Spleen (tissue), 11 donors: ENCODE results near the gene TNS1. TPM values are rescaled to one million over a fixed set of nuclear protein-coding genes. Genes with fewer than 3 reads are reported as not detected.
A peak's percentile ranks its signal among the peaks of the same experiment; 100 is the strongest.

Source experiments
- DNase-seq: peaks from one replicate; pipeline ENCODE4 v3.0.0-alpha.2; 2020
- H3K27ac ChIP-seq, 8 donors: fragments of 200-600 bp; sonication (generic) in 7 of 8; 1 replicate in 4 of 8; 2 replicates in 4 of 8; pipeline versions ENCODE4 v1.5.0 to v1.8.0; 2016 to 2021; ENCODE audit warnings: inconsistent platforms in 4 of 8, mild to moderate bottlenecking in 4 of 8, moderate library complexity in 1 of 8
- H3K27me3 ChIP-seq, 7 donors: fragments of 200-600 bp; sonication (generic) in 6 of 7; replicated peaks in 1 of 7; 1 replicate in 4 of 7; 2 replicates in 3 of 7; pipeline versions ENCODE4 v1.5.0 to v1.8.0; 2016 to 2021; ENCODE audit warnings: inconsistent platforms in 3 of 7, mild to moderate bottlenecking in 1 of 7
- H3K36me3 ChIP-seq, 6 donors: fragments of 200-600 bp; sonication (generic) in 5 of 6; 1 replicate in 4 of 6; 2 replicates in 2 of 6; pipeline versions ENCODE4 v1.5.0 to v1.8.0; 2016 to 2021; ENCODE audit warnings: inconsistent platforms in 2 of 6
- H3K4me1 ChIP-seq, 6 donors: fragments of 200-600 bp; sonication (generic) in 5 of 6; 1 replicate in 3 of 6; 2 replicates in 3 of 6; pipeline versions ENCODE4 v1.5.0 to v1.8.0; 2016 to 2021; ENCODE audit warnings: inconsistent platforms in 3 of 6
- H3K4me3 ChIP-seq, 8 donors: fragments of 200-600 bp; sonication (generic) in 7 of 8; 1 replicate in 4 of 8; 2 replicates in 4 of 8; pipeline versions ENCODE4 v1.5.0 to v1.8.0; 2016 to 2021; ENCODE audit warnings: inconsistent platforms in 4 of 8, mild to moderate bottlenecking in 4 of 8, moderate library complexity in 2 of 8
- H3K9me3 ChIP-seq, 8 donors: fragments of 200-600 bp; sonication (generic) in 7 of 8; 1 replicate in 4 of 8; 2 replicates in 4 of 8; pipeline versions ENCODE4 v1.5.0 to v1.8.0; 2016 to 2021; ENCODE audit warnings: inconsistent platforms in 4 of 8
- CTCF ChIP-seq, 11 experiments: fragments of 200-600 bp in 7 of 11; fragments of 450-650 bp in 4 of 11; sonication (generic) in 4 of 11; IDR thresholded peaks in 8 of 11; conservative IDR thresholded peaks in 3 of 11; 1 replicate in 7 of 11; 2 replicates in 4 of 11; pipeline versions ENCODE4 v1.4.0 to v1.8.0; 2016 to 2021; ENCODE audit warnings: antibody characterized with exemption in 11 of 11, inconsistent platforms in 4 of 11, mild to moderate bottlenecking in 1 of 11
- POLR2A ChIP-seq, 3 donors: fragments of 450-650 bp; IDR thresholded peaks; one replicate each; pipeline ENCODE4 v1.5.1; 2017; ENCODE audit warnings: antibody characterized with exemption in 3 of 3, mild to moderate bottlenecking in 1 of 3
- POLR2AphosphoS5 ChIP-seq, 3 donors: sonication (generic); formaldehyde crosslinking; IDR thresholded peaks; one replicate each; pipeline ENCODE4 v1.5.1; 2017; ENCODE audit warnings: antibody characterized with exemption in 3 of 3
- WGBS, 5 donors: extraction: QIAGEN DNeasy Blood & Tissue Kit in 3 of 5; methylation state at CpG; one replicate each; pipeline versions ENCODE4 v1.1.5 to v1.1.7; 2013 to 2018; 5-methylcytosine and 5-hydroxymethylcytosine counted together
- intact Hi-C: fragments of 100-400 bp; cut with DNase I; formaldehyde crosslinking; loops from one replicate; pipeline ENCODE4 v1.15.0; 2023; ENCODE audit warnings: low total_unique reads
- polyA plus RNA-seq, 3 donors: library from polyadenylated mRNA; stranded (reverse); fragments of 200-250 nt; gene quantifications; one replicate each; pipeline ENCODE4 v1.2.1, GENCODE V29; 2013
- total RNA-seq, 7 donors: library from RNA; depleted of rRNA in 3 of 7; stranded (reverse); fragments of >200 nt in 3 of 7; fragmentation: NEBNext Ultra II Directional in 4 of 7; extraction: Animal tissue kit (Norgen Biotek cat#: 25700) in 4 of 7; gene quantifications; one replicate each; pipeline versions ENCODE4 v1.1.0 to v1.2.1, GENCODE V29; 2016 to 2021
- donor health status: healthy with polysubstance abuse.
- donor health status: DM: no; HTN: no; CAD: no; lungs with moderate emphysema.
- donor health status: DM: no; HTN: no; CAD: no.
- donor health status: Bipolar disorder and iron deficiency.
- donor health status: healthy.
- donor health status: DM: no; HTN: no; CAD: no.
- donor health status: DM: yes; HTN: yes; CAD: no.

TNS1 gene
- total and polyA plus RNA-seq, 10 donors: 6.9 to 580 (median 246) TPM

GRCh38 chr2:217822296-217823252, 180.2 kb downstream of the TNS1 start:
- H3K4me1 ChIP-seq: peaks cover 0 to 77% (median 34%) of the 10 kb centered on the region in 6 donors
- peaks cover 0 to 88% (median 16%) of the 10 kb centered on the region in 6 donors for H3K36me3 ChIP-seq
- H3K4me3 ChIP-seq: no peak overlapping the region
- no peak for TF ChIP-seq POLR2AphosphoS5 (IDR thresholded peaks at IDR 0.05)
- TF ChIP-seq CTCF (IDR thresholded peaks at IDR 0.05 in 8 of 11, conservative IDR thresholded peaks at IDR 0.05 in 3 of 11): no peak
- no peak for TF ChIP-seq POLR2A (IDR thresholded peaks at IDR 0.05)
- DNase-seq: no peak
- peak overlapping the region in 4 of 8 donors; percentile 11 to 50 (median 27) for H3K27ac ChIP-seq
- intact Hi-C loops: no loop called here
- no peaks in the 10 kb centered on the region for H3K27me3 ChIP-seq
- 77 to 87% (median 82%) methylated on average over 14 of the region's 14 CpGs for WGBS, 5 donors
- no peaks in the 10 kb centered on the region for H3K9me3 ChIP-seq

GRCh38 chr2:217821536-217822147, 181.2 kb downstream of the TNS1 start:
- TF ChIP-seq CTCF (IDR thresholded peaks at IDR 0.05 in 8 of 11, conservative IDR thresholded peaks at IDR 0.05 in 3 of 11) (no peak), POLR2AphosphoS5 (IDR thresholded peaks at IDR 0.05) (peak in 1 of 3 donors; percentile 34)
- Histone ChIP-seq H3K4me3 (no peak overlapping the region), H3K27ac (peak overlapping the region in 4 of 8 donors; percentile 11 to 50 (median 27)), H3K9me3 (no peaks in the 10 kb centered on the region), H3K36me3 (peaks cover 0 to 97% (median 21%) of the 10 kb centered on the region in 6 donors), H3K4me1 (peaks cover 5 to 77% (median 36%) of the 10 kb centered on the region in 6 donors), H3K27me3 (no peaks in the 10 kb centered on the region)
- no peak for DNase-seq
- WGBS, 5 donors: 85 to 91% (median 89%) methylated on average over 11 to 12 of the region's 12 CpGs
- intact Hi-C loops: no loop called here

GRCh38 chr2:217820904-217821303, 181.9 kb downstream of the TNS1 start:
- Histone ChIP-seq H3K36me3 (peaks cover 0 to 100% (median 22%) of the 10 kb centered on the region in 6 donors), H3K27ac (peak overlapping the region in 4 of 8 donors; percentile 23 to 46 (median 32)), H3K9me3 (no peaks in the 10 kb centered on the region), H3K4me1 (peaks cover 13 to 77% (median 41%) of the 10 kb centered on the region in 6 donors), H3K4me3 (no peak overlapping the region), H3K27me3 (no peaks in the 10 kb centered on the region)
- WGBS, 5 donors: 81 to 91% (median 87%) methylated on average over 4 of the region's 4 CpGs
- DNase-seq: no peak
- intact Hi-C loops: no loop called here
- TF ChIP-seq POLR2AphosphoS5 (IDR thresholded peaks at IDR 0.05): no peak

GRCh38 chr2:217820091-217820819, 182.5 kb downstream of the TNS1 start:
- Histone ChIP-seq H3K4me1 (peaks cover 14 to 78% (median 43%) of the 10 kb centered on the region in 6 donors), H3K27me3 (no peaks in the 10 kb centered on the region), H3K4me3 (no peak overlapping the region), H3K36me3 (peaks cover 0 to 100% (median 24%) of the 10 kb centered on the region in 6 donors), H3K9me3 (no peaks in the 10 kb centered on the region), H3K27ac (peak overlapping the region in 5 of 8 donors; percentile 23 to 46 (median 27))
- intact Hi-C loops: no loop called here
- no peak for DNase-seq
- TF ChIP-seq CTCF (IDR thresholded peaks at IDR 0.05 in 8 of 11, conservative IDR thresholded peaks at IDR 0.05 in 3 of 11) (no peak), POLR2AphosphoS5 (IDR thresholded peaks at IDR 0.05) (peak in 1 of 3 donors; percentile 7)
- WGBS, 5 donors: 66 to 77% (median 73%) methylated on average over 7 of the region's 7 CpGs
